ENCODE measurements around the gene KL.

The KL gene

GRCh38 chr13:33040090-33040489 is 23.9 kb downstream of the KL start:
- DNase-seq = no peak

- DNase-seq = no peak
These were observed 29.8 kb downstream of the KL start for GRCh38 chr13:33045851-33046592.

- DNase-seq = no peak
These were observed 33.9 kb downstream of the KL start for GRCh38 chr13:33050161-33050560.

- DNase-seq = no peak
These were observed 35.4 kb downstream of the KL start for GRCh38 chr13:33051632-33052031.

GRCh38 chr13:33052506-33053280 is 36.5 kb downstream of the KL start:
- peak; percentile 20 for DNase-seq

- DNase-seq = no peak
These were observed 37.3 kb downstream of the KL start for GRCh38 chr13:33053397-33054066.

- DNase-seq = peak; percentile 8
These were observed 41.0 kb downstream of the KL start for GRCh38 chr13:33057019-33057780.

GRCh38 chr13:33058776-33059327 is 42.6 kb downstream of the KL start:
- no peak for DNase-seq

- DNase-seq = no peak
These were observed 44.6 kb downstream of the KL start for GRCh38 chr13:33060815-33061214.

GRCh38 chr13:33066329-33066728 is 50.1 kb downstream of the KL start:
- DNase-seq = no peak

- no peak for DNase-seq
These were observed 53.1 kb downstream of the KL start for GRCh38 chr13:33069365-33069764.

- no peak for DNase-seq
These were observed 54.5 kb downstream of the KL start for GRCh38 chr13:33070713-33071112.

- no peak for DNase-seq
These were observed 56.1 kb downstream of the KL start for GRCh38 chr13:33072282-33072681.

- DNase-seq = no peak
These were observed 56.5 kb downstream of the KL start for GRCh38 chr13:33072759-33073158.

GRCh38 chr13:33073338-33073737 is 57.1 kb downstream of the KL start:
- no peak for DNase-seq

GRCh38 chr13:33076001-33076992 is 60.1 kb downstream of the KL start:
- no peak for DNase-seq

GRCh38 chr13:33078263-33078662 is 62.0 kb downstream of the KL start:
- no peak for DNase-seq

GRCh38 chr13:33079960-33080359 is 63.7 kb downstream of the KL start:
- DNase-seq = no peak

GRCh38 chr13:33080972-33081590 is 64.9 kb downstream of the KL start:
- peak; percentile 55 for DNase-seq

- DNase-seq = no peak
These were observed 65.4 kb downstream of the KL start for GRCh38 chr13:33081666-33082065.

GRCh38 chr13:33083054-33083453 is 66.8 kb downstream of the KL start:
- no peak for DNase-seq

Measured in fibroblast of skin of back (primary cell).